Uterus (tissue), 2 donors: ENCODE data around the gene SOWAHA.

Experiments used
- CTCF ChIP-seq, 4 experiments: fragments of 200-600 bp in 2 of 4; fragments of 450-650 bp in 2 of 4; sonication (generic) in 2 of 4; IDR thresholded peaks; one replicate each; pipeline ENCODE4 v1.5.1; 2016 to 2019; ENCODE audit warnings: antibody characterized with exemption in 4 of 4, mild to moderate bottlenecking in 2 of 4, moderate library complexity in 1 of 4
- POLR2A ChIP-seq, 2 donors: fragments of 450-650 bp; IDR thresholded peaks; one replicate each; pipeline ENCODE4 v1.6.1; 2016; ENCODE audit warnings: antibody characterized with exemption in 2 of 2, mild to moderate bottlenecking in 1 of 2, moderate library complexity in 1 of 2

- TF ChIP-seq CTCF (IDR thresholded peaks at IDR 0.05) (no peak), POLR2A (IDR thresholded peaks at IDR 0.05) (no peak)
These were observed 38.7 kb upstream of the SOWAHA start for GRCh38 chr5:132774406-132774805.
